ENCODE measurements around the gene TMEM213. TPM values are rescaled to one million over a fixed set of nuclear protein-coding genes. Genes with fewer than 3 reads are reported as not detected.

Gene TMEM213
- total RNA-seq, 1 donor from 2014 or later, result not detected

- H3K27me3 Mint-ChIP-seq (ENCODE audit: unreplicated experiment), result no peaks in the 10 kb centered on the region
- no peak for TF ChIP-seq CTCF (IDR thresholded peaks at IDR 0.05; ENCODE audit: unreplicated experiment)
- H3K27ac Mint-ChIP-seq (ENCODE audit: unreplicated experiment), result no peak overlapping the region
- DNase-seq (ENCODE audit: low spot score), result no peak
- H3K4me3 Mint-ChIP-seq (ENCODE audit: unreplicated experiment), result no peak overlapping the region
- H3K36me3 Mint-ChIP-seq (ENCODE audit: low read depth, unreplicated experiment), result peaks cover 29% of the 10 kb centered on the region
- peaks cover 6% of the 10 kb centered on the region for H3K4me1 Mint-ChIP-seq (ENCODE audit: unreplicated experiment)
- H3K9me3 Mint-ChIP-seq (ENCODE audit: unreplicated experiment), result no peaks in the 10 kb centered on the region
Observed at GRCh38 chr7:138867744-138868143, 70.0 kb downstream of the TMEM213 start.

- no peak for DNase-seq (ENCODE audit: low spot score)
- Mint-ChIP-seq H3K9me3 (ENCODE audit: unreplicated experiment) (no peaks in the 10 kb centered on the region), H3K4me1 (ENCODE audit: unreplicated experiment) (peaks cover 6% of the 10 kb centered on the region), H3K27ac (ENCODE audit: unreplicated experiment) (no peak overlapping the region), H3K27me3 (ENCODE audit: unreplicated experiment) (no peaks in the 10 kb centered on the region), H3K36me3 (ENCODE audit: low read depth, unreplicated experiment) (peaks cover 26% of the 10 kb centered on the region), H3K4me3 (ENCODE audit: unreplicated experiment) (peak overlapping the region; percentile 10)
- TF ChIP-seq CTCF (IDR thresholded peaks at IDR 0.05; ENCODE audit: unreplicated experiment), result no peak
Observed at GRCh38 chr7:138868711-138869110, 70.9 kb downstream of the TMEM213 start.

- H3K27ac Mint-ChIP-seq (ENCODE audit: unreplicated experiment), result no peak overlapping the region
- H3K9me3 Mint-ChIP-seq (ENCODE audit: unreplicated experiment), result no peaks in the 10 kb centered on the region
- peaks cover 3% of the 10 kb centered on the region for H3K4me1 Mint-ChIP-seq (ENCODE audit: unreplicated experiment)
- peaks cover 21% of the 10 kb centered on the region for H3K36me3 Mint-ChIP-seq (ENCODE audit: low read depth, unreplicated experiment)
- TF ChIP-seq CTCF (IDR thresholded peaks at IDR 0.05; ENCODE audit: unreplicated experiment), result no peak
- H3K4me3 Mint-ChIP-seq (ENCODE audit: unreplicated experiment), result peak overlapping the region; percentile 48
- DNase-seq (ENCODE audit: low spot score), result no peak
- H3K27me3 Mint-ChIP-seq (ENCODE audit: unreplicated experiment), result no peaks in the 10 kb centered on the region
Observed at GRCh38 chr7:138869353-138869752, 71.6 kb downstream of the TMEM213 start.

- Mint-ChIP-seq H3K36me3 (ENCODE audit: low read depth, unreplicated experiment) (peaks cover 18% of the 10 kb centered on the region), H3K4me1 (ENCODE audit: unreplicated experiment) (no peaks in the 10 kb centered on the region), H3K9me3 (ENCODE audit: unreplicated experiment) (no peaks in the 10 kb centered on the region), H3K27me3 (ENCODE audit: unreplicated experiment) (no peaks in the 10 kb centered on the region), H3K4me3 (ENCODE audit: unreplicated experiment) (no peak overlapping the region), H3K27ac (ENCODE audit: unreplicated experiment) (peak overlapping the region; percentile 36)
- no peak for DNase-seq (ENCODE audit: low spot score)
- no peak for TF ChIP-seq CTCF (IDR thresholded peaks at IDR 0.05; ENCODE audit: unreplicated experiment)
Observed at GRCh38 chr7:138871065-138871813, 73.4 kb downstream of the TMEM213 start.

GRCh38 chr7:138871814-138872090 is 74.0 kb downstream of the TMEM213 start:
- Mint-ChIP-seq H3K27ac (ENCODE audit: unreplicated experiment) (no peak overlapping the region), H3K4me3 (ENCODE audit: unreplicated experiment) (no peak overlapping the region), H3K9me3 (ENCODE audit: unreplicated experiment) (no peaks in the 10 kb centered on the region), H3K27me3 (ENCODE audit: unreplicated experiment) (no peaks in the 10 kb centered on the region), H3K36me3 (ENCODE audit: low read depth, unreplicated experiment) (peaks cover 18% of the 10 kb centered on the region), H3K4me1 (ENCODE audit: unreplicated experiment) (no peaks in the 10 kb centered on the region)
- no peak for TF ChIP-seq CTCF (IDR thresholded peaks at IDR 0.05; ENCODE audit: unreplicated experiment)
- DNase-seq (ENCODE audit: low spot score), result no peak

Data from endothelial cell (in vitro differentiated cells).